ENCODE results near the gene ANKZF1. TPM values are rescaled to one million over a fixed set of nuclear protein-coding genes. Genes with fewer than 3 reads are reported as not detected.

The ANKZF1 gene
- total RNA-seq, 1 donor from 2014 or later = 43.8 TPM

DNA sequence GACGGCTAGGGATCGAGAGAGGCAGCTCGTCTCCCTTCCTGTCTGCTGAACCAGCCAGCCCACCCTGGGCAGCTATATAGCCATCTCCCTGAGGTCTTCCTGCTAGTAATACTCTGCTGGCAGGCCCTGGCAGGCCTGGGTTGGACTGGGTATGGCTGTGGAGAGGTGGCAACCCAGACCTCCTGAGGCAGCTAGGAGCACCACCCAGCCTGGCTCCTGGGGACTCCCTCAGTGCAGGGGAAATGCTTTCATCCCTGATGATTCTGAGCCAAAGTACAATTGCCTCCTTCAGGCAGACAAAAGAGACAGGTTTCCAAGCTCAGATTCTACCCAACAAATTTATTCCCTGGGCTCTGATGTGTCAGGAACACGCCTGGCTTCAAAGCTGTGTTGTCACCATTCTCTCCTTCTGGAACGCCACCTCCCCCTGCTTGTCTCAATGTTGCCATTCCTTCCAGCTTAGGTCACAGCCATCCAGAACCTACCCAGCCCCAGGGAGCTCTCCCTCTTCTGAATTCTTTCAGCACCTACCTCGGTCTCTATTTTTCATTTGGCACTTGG, 44.8 kb downstream of the ANKZF1 start:
- H3K9me3 ChIP-seq (ENCODE audit: insufficient read depth, low read depth, low read length) = no peaks in the 10 kb centered on the region
- peak overlapping the region; percentile 83 for H3K9ac ChIP-seq (ENCODE audit: low read length)
- H3K4me1 ChIP-seq (ENCODE audit: insufficient read depth, low read length) = peaks cover 33% of the 10 kb centered on the region
- no peaks in the 10 kb centered on the region for H3K9me3 Mint-ChIP-seq (ENCODE audit: unreplicated experiment)
- peak overlapping the region; percentile 35 for H2AFZ ChIP-seq (ENCODE audit: low read depth, low read length)
- peaks cover under 1% of the 10 kb centered on the region for H3K27me3 Mint-ChIP-seq (ENCODE audit: low read depth, unreplicated experiment)
- H3K4me3 Mint-ChIP-seq (ENCODE audit: unreplicated experiment) = peak overlapping the region; percentile 58
- H3K4me2 ChIP-seq (ENCODE audit: low read length) = peak overlapping the region; percentile 79
- H3K4me1 Mint-ChIP-seq (ENCODE audit: low read depth, unreplicated experiment) = peaks cover 31% of the 10 kb centered on the region
- no peaks in the 10 kb centered on the region for H3K36me3 ChIP-seq (ENCODE audit: insufficient read depth, low read length)
- peak; percentile 83 for DNase-seq (ENCODE audit: low read depth)
- no peaks in the 10 kb centered on the region for H3K27me3 ChIP-seq (ENCODE audit: insufficient read depth, low read length)
- no peaks in the 10 kb centered on the region for H3K79me2 ChIP-seq (ENCODE audit: insufficient read depth, low read length)
- FAIRE-seq = peak; percentile 86
- peak overlapping the region; percentile 97 for H3K27ac ChIP-seq (ENCODE audit: low read depth, low read length)
- H3K4me3 ChIP-seq (ENCODE audit: insufficient read depth, low read depth, low read length) = peak overlapping the region; percentile 8
- no peaks in the 10 kb centered on the region for H4K20me1 ChIP-seq (ENCODE audit: insufficient read depth, low read length)
- H3K36me3 Mint-ChIP-seq (ENCODE audit: low read depth, unreplicated experiment) = no peaks in the 10 kb centered on the region
- TF ChIP-seq EZH2 (IDR thresholded peaks at IDR 0.05; ENCODE audit: insufficient read depth, low read length) = no peak
- TF ChIP-seq CTCF (IDR thresholded peaks at IDR 0.05; ENCODE audit: insufficient read depth, low read depth, low read length) = no peak
- peak overlapping the region; percentile 98 for H3K27ac Mint-ChIP-seq (ENCODE audit: unreplicated experiment)

DNA sequence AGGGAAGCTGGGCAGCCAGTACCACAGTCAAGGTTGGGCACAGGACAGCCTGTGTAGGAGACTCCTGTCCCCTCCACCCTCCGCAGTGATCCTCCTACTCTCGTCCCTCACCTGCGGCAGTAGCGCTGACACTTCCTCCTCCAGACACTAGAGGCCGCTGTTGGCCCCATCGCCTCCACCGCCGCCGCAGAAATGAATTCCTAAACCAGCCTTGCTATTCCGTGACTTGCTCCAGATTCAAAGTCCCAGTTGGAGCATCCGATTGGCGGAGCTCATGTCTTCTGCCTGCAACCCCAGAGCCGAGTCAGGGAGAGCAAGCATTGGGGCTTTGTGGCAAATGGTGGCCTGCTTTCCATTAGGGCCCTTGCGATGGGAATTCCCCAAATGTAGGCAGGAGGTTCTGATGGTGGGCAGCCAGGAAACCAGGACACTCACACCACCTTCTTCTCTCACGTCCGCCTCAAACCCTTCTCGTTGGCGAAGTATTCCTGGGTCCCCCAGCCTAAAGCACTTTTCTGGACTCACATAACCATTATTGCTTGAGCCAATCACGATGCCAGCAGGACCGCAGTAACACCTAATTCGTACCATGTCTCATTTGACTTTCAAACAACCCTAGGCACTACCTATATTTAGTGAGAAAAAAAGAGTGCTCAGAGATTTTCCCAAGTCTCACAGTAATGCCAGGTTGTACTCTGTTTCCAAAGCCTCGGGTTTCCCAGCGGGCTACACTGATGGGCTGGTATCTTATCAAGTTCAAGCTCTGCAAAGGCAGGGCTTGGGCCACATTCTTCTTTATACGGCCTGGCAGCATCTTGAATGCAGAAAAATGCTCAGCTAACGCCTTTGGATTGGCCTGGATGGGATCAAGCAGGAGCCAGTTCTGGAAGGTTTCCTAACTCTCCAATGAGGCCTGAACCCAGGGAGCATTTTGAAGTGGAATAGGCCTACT, 48.4 kb downstream of the ANKZF1 start:
- Histone ChIP-seq H3K27me3 (ENCODE audit: insufficient read depth, low read length) (no peaks in the 10 kb centered on the region), H3K79me2 (ENCODE audit: insufficient read depth, low read length) (peaks cover 13% of the 10 kb centered on the region), H3K9ac (ENCODE audit: low read length) (peak overlapping the region; percentile 83), H3K4me3 (ENCODE audit: insufficient read depth, low read depth, low read length) (peak overlapping the region; percentile 22), H3K36me3 (ENCODE audit: insufficient read depth, low read length) (no peaks in the 10 kb centered on the region), H3K27ac (ENCODE audit: low read depth, low read length) (peak overlapping the region; percentile 92), H4K20me1 (ENCODE audit: insufficient read depth, low read length) (peaks cover 4% of the 10 kb centered on the region), H3K9me3 (ENCODE audit: insufficient read depth, low read depth, low read length) (no peaks in the 10 kb centered on the region), H3K4me1 (ENCODE audit: insufficient read depth, low read length) (peaks cover 42% of the 10 kb centered on the region), H3K4me2 (ENCODE audit: low read length) (peak overlapping the region; percentile 76), H2AFZ (ENCODE audit: low read depth, low read length) (peak overlapping the region; percentile 64)
- FAIRE-seq (peak; percentile 20), DNase-seq (ENCODE audit: low read depth) (peak; percentile 60)
- peaks cover 48% of the 10 kb centered on the region for H3K4me1 Mint-ChIP-seq (ENCODE audit: low read depth, unreplicated experiment)
- no peaks in the 10 kb centered on the region for H3K9me3 Mint-ChIP-seq (ENCODE audit: unreplicated experiment)
- peak overlapping the region; percentile 98 for H3K27ac Mint-ChIP-seq (ENCODE audit: unreplicated experiment)
- H3K27me3 Mint-ChIP-seq (ENCODE audit: low read depth, unreplicated experiment) = no peaks in the 10 kb centered on the region
- TF ChIP-seq EZH2 (IDR thresholded peaks at IDR 0.05; ENCODE audit: insufficient read depth, low read length) = no peak
- TF ChIP-seq CTCF (IDR thresholded peaks at IDR 0.05; ENCODE audit: insufficient read depth, low read depth, low read length) = peak; percentile 78
- H3K36me3 Mint-ChIP-seq (ENCODE audit: low read depth, unreplicated experiment) = peaks cover 12% of the 10 kb centered on the region
- peak overlapping the region; percentile 64 for H3K4me3 Mint-ChIP-seq (ENCODE audit: unreplicated experiment)

Measured in astrocyte (in vitro differentiated cells and primary cell).